CD4-positive, CD25-positive, alpha-beta regulatory T cell (primary cell): ENCODE measurements around the gene DUS1L. TPM values are rescaled to one million over a fixed set of nuclear protein-coding genes. Genes with fewer than 3 reads are reported as not detected.

Experiments used
- ATAC-seq, 2 donors: fragments of 150-1000 bp; cut with Tn5 transposase; one replicate each; pipeline ENCODE4 v1.10.0; 2021; ENCODE audit warnings: low read depth in 2 of 2, moderate number of reproducible peaks in 2 of 2, moderate library complexity in 1 of 2
- DNase-seq, 3 donors: peaks; one replicate each; pipeline versions ENCODE4 v3.0.0 to v3.0.0-alpha.2; 2012 to 2022; ENCODE audit warnings: mixed read lengths in 1 of 3
- H3K27ac ChIP-seq: one replicate; pipeline ENCODE4 v1.7.0; 2013; ENCODE audit warnings: mild to moderate bottlenecking, low read length; ENCODE audit not compliant: insufficient read depth, poor library complexity, severe bottlenecking
- H3K27me3 ChIP-seq: one replicate; pipeline ENCODE4 v1.7.0; 2013; ENCODE audit warnings: low read length; ENCODE audit not compliant: control insufficient read depth, insufficient read depth
- H3K36me3 ChIP-seq: one replicate; pipeline ENCODE4 v1.7.0; 2013; ENCODE audit warnings: mild to moderate bottlenecking, low read length, moderate library complexity; ENCODE audit not compliant: control insufficient read depth, insufficient read depth
- H3K4me1 ChIP-seq: 2 replicates; pipeline ENCODE4 v1.7.0; 2013; ENCODE audit warnings: mild to moderate bottlenecking, low read length; ENCODE audit not compliant: insufficient read depth, control insufficient read depth, poor library complexity, severe bottlenecking
- H3K4me3 ChIP-seq: one replicate; pipeline ENCODE4 v1.7.0; 2013; ENCODE audit warnings: low read depth, mild to moderate bottlenecking, low read length, moderate library complexity
- H3K9me3 ChIP-seq, 2 experiments: 1 replicate in 1 of 2; 2 replicates in 1 of 2; pipeline ENCODE4 v1.7.0; 2013; ENCODE audit warnings: low read length in 2 of 2, mild to moderate bottlenecking in 1 of 2, moderate library complexity in 1 of 2; ENCODE audit not compliant: control insufficient read depth in 2 of 2
- H3K27ac Mint-ChIP-seq, 3 donors: one replicate each; pipeline ENCODE4 v1.8.0; 2020 to 2022; ENCODE audit warnings: mild to moderate bottlenecking in 3 of 3, mixed read lengths in 3 of 3, moderate library complexity in 2 of 3
- H3K27me3 Mint-ChIP-seq: one replicate; pipeline ENCODE4 v1.8.0; 2022; ENCODE audit warnings: mild to moderate bottlenecking, mixed read lengths
- H3K36me3 Mint-ChIP-seq: one replicate; pipeline ENCODE4 v1.8.0; 2020; ENCODE audit warnings: mixed read lengths
- H3K4me1 Mint-ChIP-seq, 4 donors: one replicate each; pipeline ENCODE4 v1.8.0; 2020 to 2022; ENCODE audit warnings: mixed read lengths in 4 of 4, mild to moderate bottlenecking in 1 of 4
- H3K4me3 Mint-ChIP-seq, 4 donors: one replicate each; pipeline ENCODE4 v1.8.0; 2020 to 2022; ENCODE audit warnings: mild to moderate bottlenecking in 4 of 4, mixed read lengths in 4 of 4, moderate library complexity in 3 of 4
- H3K9me3 Mint-ChIP-seq, 7 donors: one replicate each; pipeline ENCODE4 v1.8.0; 2020 to 2022; ENCODE audit warnings: mixed read lengths in 7 of 7, mild to moderate bottlenecking in 3 of 7, moderate library complexity in 2 of 7
- polyA plus RNA-seq, 4 donors: library from polyadenylated mRNA; unstranded; fragments of 300-500 nt; fragmentation: Illumina TruSeq; gene quantifications; one replicate each; pipeline ENCODE4 v1.2.3, GENCODE V29; 2021
- total RNA-seq: library from RNA; stranded (reverse); gene quantifications from one replicate; pipeline ENCODE4 v1.2.3, GENCODE V29; 2022

Gene DUS1L
- total and polyA plus RNA-seq, 5 donors from 2014 or later, result 49.3 to 128 (median 69.5) TPM

DNA sequence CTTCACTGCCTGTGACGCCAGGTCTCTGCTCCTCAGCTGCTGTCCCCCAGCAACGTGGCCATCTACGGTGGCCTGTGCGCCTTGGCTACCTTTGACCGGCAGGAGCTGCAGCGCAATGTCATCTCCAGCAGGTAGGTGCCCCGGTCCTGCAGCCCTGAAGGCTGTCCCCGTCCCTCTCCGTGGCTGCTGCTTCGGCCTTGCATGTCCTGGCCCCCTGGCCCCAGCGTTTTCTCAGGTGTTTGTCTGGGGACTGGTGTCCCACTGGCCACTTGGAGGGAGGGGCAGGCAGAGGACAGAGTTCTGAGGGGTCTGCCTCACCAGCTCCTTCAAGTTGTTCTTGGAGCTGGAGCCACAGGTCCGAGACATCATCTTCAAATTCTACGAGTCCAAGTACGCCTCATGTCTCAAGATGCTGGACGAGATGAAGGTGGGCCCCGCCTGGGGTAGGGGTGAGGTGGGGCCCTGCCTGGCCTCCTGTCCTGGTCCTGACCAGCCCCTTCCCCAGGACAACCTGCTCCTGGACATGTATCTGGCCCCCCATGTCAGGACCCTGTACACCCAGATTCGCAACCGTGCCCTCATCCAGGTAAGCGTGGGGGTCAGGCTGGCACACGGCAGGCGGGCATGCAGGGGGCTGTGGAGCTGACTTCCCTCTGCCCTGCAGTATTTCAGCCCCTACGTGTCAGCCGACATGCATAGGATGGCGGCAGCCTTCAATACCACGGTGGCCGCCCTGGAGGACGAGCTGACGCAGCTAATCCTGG, 9.5 kb downstream of the DUS1L start:
- ATAC-seq (no peak), DNase-seq (no peak)
- peak overlapping the region in 1 of 3 donors; percentile 56 for H3K27ac Mint-ChIP-seq
- peaks cover 0 to under 1% (median 0%) of the 10 kb centered on the region in 7 donors for H3K9me3 Mint-ChIP-seq
- Histone ChIP-seq H3K27ac (no peak overlapping the region), H3K4me3 (no peak overlapping the region), H3K36me3 (peaks cover 27% of the 10 kb centered on the region), H3K4me1 (peaks cover 17% of the 10 kb centered on the region), H3K27me3 (no peaks in the 10 kb centered on the region), H3K9me3 (no peaks in the 10 kb centered on the region)
- H3K36me3 Mint-ChIP-seq, result peaks cover 5% of the 10 kb centered on the region
- H3K4me3 Mint-ChIP-seq, result no peak overlapping the region
- peaks cover 0 to 11% (median 3%) of the 10 kb centered on the region in 4 donors for H3K4me1 Mint-ChIP-seq
- H3K27me3 Mint-ChIP-seq, result no peaks in the 10 kb centered on the region

DNA sequence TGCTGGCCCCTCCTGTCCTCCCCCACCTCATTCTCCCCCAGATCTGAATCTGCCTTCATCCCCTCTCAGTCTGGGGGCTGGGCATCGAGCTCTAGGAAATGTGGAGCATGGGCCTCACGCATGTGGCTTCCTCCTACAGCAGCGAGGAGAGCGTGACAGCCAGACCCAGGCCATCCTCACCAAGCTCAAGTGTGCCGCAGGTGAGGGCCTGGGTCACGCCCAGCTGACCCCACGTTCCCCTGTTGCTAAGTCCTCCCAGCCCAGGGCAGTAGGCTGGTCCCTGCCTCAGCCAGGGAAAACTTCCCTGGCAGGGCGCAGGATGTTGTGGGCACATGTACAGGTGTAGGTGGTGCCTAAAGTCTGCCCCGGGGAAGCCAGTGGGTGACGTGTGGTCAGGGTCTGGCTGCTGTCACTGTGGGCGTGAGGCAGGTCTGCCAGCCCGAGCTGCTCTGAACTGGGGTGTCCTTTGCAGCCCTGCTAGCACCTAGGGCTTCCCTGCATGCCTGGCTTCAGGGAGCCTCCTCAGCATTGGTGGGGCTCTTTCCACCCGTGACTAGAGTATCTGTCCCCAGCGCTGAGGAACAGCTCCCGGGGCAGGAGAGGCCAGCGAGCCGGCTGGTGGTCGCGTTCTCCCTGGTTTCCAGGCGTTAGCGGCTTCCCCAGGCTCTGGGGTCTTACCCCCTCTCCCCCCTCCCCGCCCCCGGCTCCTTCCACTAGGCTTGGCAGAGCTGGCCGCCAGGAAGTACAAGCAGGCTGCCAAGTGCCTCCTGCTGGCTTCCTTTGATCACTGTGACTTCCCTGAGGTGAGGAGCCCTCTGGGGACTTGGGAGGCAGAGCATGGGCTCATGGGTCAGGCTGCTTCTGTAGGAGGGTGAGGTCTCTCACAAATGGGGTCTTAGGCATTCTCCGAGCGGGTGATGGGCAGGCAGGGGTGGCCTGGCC, 10.3 kb downstream of the DUS1L start:
- Histone ChIP-seq H3K27ac (no peak overlapping the region), H3K36me3 (peaks cover 25% of the 10 kb centered on the region), H3K27me3 (no peaks in the 10 kb centered on the region), H3K4me1 (peaks cover 23% of the 10 kb centered on the region), H3K4me3 (no peak overlapping the region), H3K9me3 (no peaks in the 10 kb centered on the region)
- no peaks in the 10 kb centered on the region for H3K27me3 Mint-ChIP-seq
- peaks cover 0 to 18% (median 6%) of the 10 kb centered on the region in 4 donors for H3K4me1 Mint-ChIP-seq
- DNase-seq (no peak), ATAC-seq (no peak)
- H3K4me3 Mint-ChIP-seq, result peak overlapping the region in 2 of 4 donors; percentile 39 to 43
- H3K36me3 Mint-ChIP-seq, result peaks cover 5% of the 10 kb centered on the region
- peak overlapping the region in 1 of 3 donors; percentile 52 for H3K27ac Mint-ChIP-seq
- no peaks in the 10 kb centered on the region for H3K9me3 Mint-ChIP-seq

DNA sequence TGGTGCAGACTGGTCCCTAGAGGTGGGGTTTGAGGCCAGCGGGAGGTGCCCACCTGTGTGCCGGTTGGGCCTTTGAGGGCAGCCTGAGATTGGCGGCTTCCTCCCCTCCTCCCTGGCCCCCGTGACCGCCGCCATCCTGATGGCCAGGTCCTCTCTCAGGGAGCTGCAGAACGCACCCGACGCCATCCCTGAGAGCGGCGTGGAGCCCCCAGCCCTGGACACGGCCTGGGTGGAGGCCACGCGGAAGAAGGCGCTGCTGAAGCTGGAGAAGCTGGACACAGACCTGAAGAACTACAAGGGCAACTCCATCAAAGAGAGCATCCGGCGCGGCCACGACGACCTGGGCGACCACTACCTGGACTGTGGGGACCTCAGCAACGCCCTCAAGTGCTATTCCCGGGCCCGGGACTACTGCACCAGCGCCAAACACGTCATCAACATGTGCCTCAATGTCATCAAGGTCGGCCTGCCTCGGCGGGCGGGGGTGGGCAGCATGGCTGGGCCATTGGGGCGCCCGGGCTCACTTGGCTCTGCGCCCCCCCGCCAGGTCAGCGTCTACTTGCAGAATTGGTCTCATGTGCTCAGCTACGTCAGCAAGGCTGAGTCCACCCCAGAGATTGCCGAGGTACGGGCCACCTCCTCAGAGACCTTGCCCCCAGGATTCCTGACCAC, 11.1 kb downstream of the DUS1L start:
- no peak overlapping the region for H3K27ac Mint-ChIP-seq

DNA sequence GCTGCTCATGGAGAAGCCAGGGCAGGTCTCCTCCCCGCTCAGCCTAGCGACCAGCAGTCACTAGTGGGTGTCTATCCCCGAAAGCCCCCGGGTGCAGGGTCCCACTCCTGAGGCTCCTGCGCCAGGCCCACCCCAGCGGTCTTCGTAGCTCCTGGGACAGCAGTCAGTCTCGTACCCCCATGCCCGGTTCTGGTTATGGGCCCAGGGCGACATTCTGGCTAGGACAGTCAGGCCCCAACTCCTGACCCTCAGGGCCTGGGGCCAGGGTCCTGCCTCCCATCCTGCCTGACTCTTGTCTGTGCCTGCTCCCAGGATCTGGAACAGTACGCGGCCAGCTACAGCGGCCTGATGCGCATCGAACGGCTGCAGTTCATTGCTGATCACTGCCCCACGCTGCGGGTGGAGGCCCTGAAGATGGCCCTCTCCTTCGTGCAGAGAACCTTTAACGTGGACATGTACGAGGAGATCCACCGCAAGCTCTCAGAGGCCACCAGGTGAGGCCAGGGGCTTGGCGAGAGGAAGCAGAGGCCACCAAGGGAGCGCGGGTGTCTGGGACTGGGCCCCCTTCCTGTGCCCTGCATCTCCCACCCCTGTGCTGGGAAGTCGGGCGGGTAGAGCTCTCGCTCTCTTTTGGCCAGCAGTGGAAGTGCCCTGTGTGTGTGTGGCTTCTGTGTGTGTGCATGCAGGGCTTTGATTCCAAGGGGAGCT, 11.9 kb downstream of the DUS1L start:
- Histone ChIP-seq H3K36me3 (peaks cover 24% of the 10 kb centered on the region), H3K27me3 (no peaks in the 10 kb centered on the region), H3K4me3 (no peak overlapping the region), H3K9me3 (no peaks in the 10 kb centered on the region), H3K4me1 (peaks cover 23% of the 10 kb centered on the region), H3K27ac (no peak overlapping the region)
- peak overlapping the region in 2 of 3 donors; percentile 51 to 83 for H3K27ac Mint-ChIP-seq
- peaks cover 0 to 21% (median 6%) of the 10 kb centered on the region in 4 donors for H3K4me1 Mint-ChIP-seq
- H3K9me3 Mint-ChIP-seq, result no peaks in the 10 kb centered on the region
- DNase-seq (no peak), ATAC-seq (no peak)
- peaks cover 5% of the 10 kb centered on the region for H3K36me3 Mint-ChIP-seq
- H3K27me3 Mint-ChIP-seq, result no peaks in the 10 kb centered on the region
- H3K4me3 Mint-ChIP-seq, result peak overlapping the region; percentile 47 to 86 (median 79)

More for the DNA sequence above, 11.1 kb downstream of the DUS1L start:
- Histone ChIP-seq H3K36me3 (peaks cover 24% of the 10 kb centered on the region), H3K4me3 (no peak overlapping the region), H3K27me3 (no peaks in the 10 kb centered on the region), H3K27ac (no peak overlapping the region), H3K9me3 (no peaks in the 10 kb centered on the region), H3K4me1 (peaks cover 23% of the 10 kb centered on the region)
- Mint-ChIP-seq H3K4me3 (peak overlapping the region in 2 of 4 donors; percentile 29 to 43), H3K9me3 (no peaks in the 10 kb centered on the region), H3K27me3 (no peaks in the 10 kb centered on the region), H3K4me1 (peaks cover 0 to 21% (median 6%) of the 10 kb centered on the region in 4 donors), H3K36me3 (peaks cover 5% of the 10 kb centered on the region)
- no peak for DNase-seq
- no peak for ATAC-seq

DNA sequence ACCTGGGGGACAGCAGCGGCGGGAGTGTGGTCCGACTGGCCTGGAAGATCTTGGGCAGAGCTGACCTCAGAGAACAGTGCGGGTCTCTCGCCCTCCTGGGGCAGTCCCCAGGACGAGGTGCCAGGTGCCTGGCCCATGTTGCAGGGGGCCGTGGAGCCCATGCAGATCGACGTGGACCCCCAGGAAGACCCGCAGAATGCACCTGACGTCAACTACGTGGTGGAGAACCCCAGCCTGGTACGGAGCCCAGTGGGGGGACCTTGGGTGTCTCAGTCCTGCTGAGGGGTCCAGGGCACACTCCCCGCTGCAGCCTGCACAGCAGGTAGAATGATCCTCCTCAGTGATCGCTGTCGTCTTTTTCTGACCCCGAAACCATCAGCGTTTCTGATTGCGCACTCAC, 12.5 kb downstream of the DUS1L start:
- Histone ChIP-seq H3K27ac (no peak overlapping the region), H3K36me3 (peaks cover 24% of the 10 kb centered on the region), H3K4me1 (peaks cover 23% of the 10 kb centered on the region), H3K27me3 (no peaks in the 10 kb centered on the region), H3K9me3 (no peaks in the 10 kb centered on the region), H3K4me3 (no peak overlapping the region)
- Mint-ChIP-seq H3K27ac (peak overlapping the region in 1 of 3 donors; percentile 32), H3K9me3 (no peaks in the 10 kb centered on the region), H3K36me3 (peaks cover 5% of the 10 kb centered on the region), H3K27me3 (no peaks in the 10 kb centered on the region), H3K4me1 (peaks cover 0 to 21% (median 6%) of the 10 kb centered on the region in 4 donors), H3K4me3 (peak overlapping the region; percentile 47 to 86 (median 79))
- ATAC-seq (no peak), DNase-seq (no peak)

DNA sequence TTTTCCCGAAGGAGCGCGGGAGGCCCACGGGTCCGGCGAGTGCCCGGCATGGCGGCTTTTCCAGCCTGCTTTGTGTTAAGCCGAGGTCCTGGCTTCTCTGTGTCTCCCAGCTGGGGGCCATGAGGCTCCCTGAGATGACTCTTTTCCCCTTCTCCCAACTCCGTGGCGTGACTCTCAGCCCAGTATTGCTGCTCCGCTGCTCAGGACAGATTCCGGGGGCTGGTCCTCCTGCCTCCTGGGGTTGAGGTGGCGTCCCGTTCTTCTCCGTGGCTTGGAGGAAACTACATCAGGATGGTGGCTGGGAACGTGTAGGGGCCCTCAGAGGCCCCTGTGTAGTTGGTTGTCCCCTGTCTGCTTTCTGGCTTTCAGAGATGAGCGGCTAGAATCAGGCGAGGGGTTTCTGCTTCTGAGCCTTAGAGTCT, 13.0 kb downstream of the DUS1L start:
- no peak overlapping the region for H3K27ac Mint-ChIP-seq
- Histone ChIP-seq H3K4me3 (peak overlapping the region; percentile 31), H3K27me3 (no peaks in the 10 kb centered on the region), H3K9me3 (no peaks in the 10 kb centered on the region), H3K36me3 (peaks cover 22% of the 10 kb centered on the region), H3K4me1 (peaks cover 23% of the 10 kb centered on the region), H3K27ac (no peak overlapping the region)
- peak overlapping the region; percentile 47 to 86 (median 79) for H3K4me3 Mint-ChIP-seq
- H3K9me3 Mint-ChIP-seq, result no peaks in the 10 kb centered on the region
- no peaks in the 10 kb centered on the region for H3K27me3 Mint-ChIP-seq
- H3K36me3 Mint-ChIP-seq, result peaks cover 2% of the 10 kb centered on the region
- H3K4me1 Mint-ChIP-seq, result peaks cover 0 to 22% (median 6%) of the 10 kb centered on the region in 4 donors
- ATAC-seq (no peak), DNase-seq (no peak)
